HEK293T (cell line): Measurements from ENCODE around the gene JAZF1.

Experiments
- CTBP1 ChIP-seq: fragments of 450-650 bp; IDR thresholded peaks from 2 replicates; pipeline ENCODE4 v1.6.1; 2016; ENCODE audit warnings: borderline replicate concordance
- TARDBP ChIP-seq: fragments of 450-650 bp; IDR thresholded peaks from 2 replicates; pipeline ENCODE4 v1.6.1; 2016

GRCh38 chr7:28126410-28127041 is 54.1 kb downstream of the JAZF1 start:
- TF ChIP-seq TARDBP = no peak
- no peak for TF ChIP-seq CTBP1
